NCI-H2081 (cell line): ENCODE data around the gene BTBD2.
A peak's percentile ranks its signal among the peaks of the same experiment; 100 is the strongest.

Experiments used
- DNase-seq, 2 experiments: peaks; one replicate each; lab custom pipeline; 2025; lab: John Stamatoyannopoulos, UW

Gene BTBD2

DNA sequence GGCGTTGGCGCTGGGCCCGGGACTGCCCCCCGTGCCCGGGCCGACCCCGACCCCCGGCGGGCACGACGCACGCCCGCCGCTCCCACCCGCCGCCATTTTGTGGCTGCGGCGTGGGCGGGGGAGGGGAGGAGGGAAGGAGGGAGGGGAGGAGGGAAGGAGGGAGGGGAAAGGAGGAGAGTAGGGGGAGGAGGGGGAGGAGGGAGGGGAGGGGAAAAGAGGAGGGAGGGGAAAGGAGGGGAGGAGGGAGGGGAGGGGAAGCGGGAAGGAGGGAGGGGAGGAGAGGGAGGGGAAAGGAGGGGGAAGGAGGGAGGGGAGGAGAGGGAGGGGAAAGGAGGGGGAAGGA lies at the start of gene BTBD2:
TSS of gene BTBD2 (minus strand) at position 107 of the 343 bp plus-strand sequence. CDS start at position 96, 11 bp downstream.
- peak; percentile 47 to 71 for DNase-seq

DNA sequence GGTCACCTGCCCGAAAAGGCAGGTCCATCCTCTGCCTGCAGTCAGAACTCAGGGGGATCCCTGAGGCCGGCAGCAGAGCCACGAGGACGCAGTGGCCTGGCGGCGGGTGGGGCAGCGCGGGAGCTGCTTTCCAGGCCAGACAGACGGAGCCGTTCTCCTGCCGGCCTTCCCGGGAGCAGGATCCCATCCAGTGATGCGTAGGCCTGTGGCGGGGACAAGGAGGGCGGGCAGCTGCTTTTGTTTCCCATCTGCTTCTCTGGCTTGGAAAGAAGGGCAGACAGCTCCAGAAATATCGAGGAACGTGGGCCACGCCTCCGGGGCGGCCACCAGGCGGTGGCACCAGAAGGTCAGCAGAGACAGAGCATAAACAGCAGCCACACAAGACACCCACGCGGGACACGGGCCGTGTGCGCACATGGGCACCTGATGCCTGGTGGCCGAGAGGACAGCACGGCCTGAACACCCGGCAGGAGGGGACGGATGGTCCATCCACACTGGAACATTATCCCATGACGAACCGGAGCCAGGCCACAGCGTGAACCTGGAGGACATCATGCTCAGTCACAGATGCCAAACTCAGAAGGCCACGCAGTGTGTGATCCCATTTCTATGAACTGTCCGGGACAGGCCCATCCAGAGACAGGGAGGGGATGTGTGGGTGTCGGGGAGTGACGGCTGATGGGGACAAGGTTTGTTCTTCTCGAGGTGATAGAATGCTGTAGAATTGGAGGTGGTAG lies 49.4 kb upstream of the BTBD2 start:
- DNase-seq, result no peak

DNA sequence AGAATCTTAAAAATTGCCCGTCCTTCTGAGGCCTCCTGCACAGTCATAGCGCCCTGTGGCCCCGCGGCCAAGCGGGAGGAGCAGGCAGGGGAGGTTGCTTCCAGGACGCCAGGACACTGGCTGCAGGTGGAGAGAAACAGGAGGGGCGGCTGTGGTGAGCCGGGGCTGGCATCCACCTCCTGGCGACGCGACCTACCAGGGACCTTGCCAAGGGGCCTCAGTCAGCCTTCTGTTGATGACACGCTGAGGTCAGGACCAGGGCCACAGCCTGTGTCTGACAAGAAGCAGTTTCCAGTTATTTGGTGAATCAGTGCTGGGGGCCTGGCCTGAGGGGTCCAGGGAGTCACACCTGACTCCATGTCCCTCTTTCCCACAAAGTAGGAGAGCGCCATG lies 48.9 kb upstream of the BTBD2 start:
- no peak for DNase-seq

DNA sequence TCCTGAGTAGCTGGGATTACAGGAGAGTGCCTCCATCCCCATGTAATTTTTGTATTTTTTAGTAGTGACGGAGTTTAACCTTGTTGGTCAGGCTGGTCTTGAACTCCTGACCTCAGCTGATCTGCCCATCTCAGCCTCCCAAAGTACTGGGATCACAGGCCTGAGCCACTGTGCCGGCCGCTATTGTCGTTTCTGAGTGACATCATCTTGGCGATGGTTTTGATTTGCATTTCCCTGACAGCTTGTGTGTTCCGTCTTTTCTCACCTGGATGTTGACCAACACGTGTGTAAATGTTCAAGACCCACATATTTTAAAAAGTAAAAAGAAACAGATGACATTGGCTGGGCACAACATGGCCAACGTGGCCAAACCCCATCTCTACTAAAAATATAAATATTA lies 48.3 kb upstream of the BTBD2 start:
- DNase-seq, result no peak

DNA sequence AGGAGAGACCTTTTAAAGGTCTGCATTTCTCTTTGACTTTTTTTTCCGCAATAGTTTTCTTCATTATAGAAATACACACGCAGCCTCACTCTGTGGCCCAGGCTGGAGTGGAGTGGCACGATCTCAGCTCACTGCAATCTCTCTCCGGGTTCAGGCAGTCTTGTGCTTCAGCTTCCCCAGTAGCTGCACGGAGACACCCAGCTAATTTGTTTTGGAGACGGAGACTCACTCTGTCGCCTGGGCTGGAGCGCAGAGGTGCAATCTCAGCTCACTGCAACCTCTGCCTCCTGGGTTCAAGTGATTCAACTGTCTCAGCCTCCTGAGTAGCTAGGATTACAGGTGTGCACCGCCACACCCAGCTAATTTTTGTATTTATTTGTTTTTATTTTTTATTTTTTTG lies 47.3 kb upstream of the BTBD2 start:
- no peak for DNase-seq

DNA sequence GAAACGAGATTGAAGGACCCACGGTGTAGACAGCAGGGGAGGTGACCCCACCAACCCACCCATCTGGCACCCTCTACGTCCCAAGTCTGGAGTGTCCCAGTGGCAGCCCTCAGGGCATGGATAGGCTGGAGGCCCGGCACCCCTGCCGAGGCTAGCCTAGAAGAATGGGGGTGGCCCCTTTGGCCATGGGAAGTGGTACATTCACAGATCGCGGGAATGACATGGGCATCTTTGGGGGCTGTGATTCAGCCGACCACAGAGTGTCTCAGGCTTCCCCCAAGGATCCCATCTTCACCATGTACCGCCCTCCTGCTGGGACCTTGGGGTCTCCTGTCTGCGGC lies 46.8 kb upstream of the BTBD2 start:
- no peak for DNase-seq

DNA sequence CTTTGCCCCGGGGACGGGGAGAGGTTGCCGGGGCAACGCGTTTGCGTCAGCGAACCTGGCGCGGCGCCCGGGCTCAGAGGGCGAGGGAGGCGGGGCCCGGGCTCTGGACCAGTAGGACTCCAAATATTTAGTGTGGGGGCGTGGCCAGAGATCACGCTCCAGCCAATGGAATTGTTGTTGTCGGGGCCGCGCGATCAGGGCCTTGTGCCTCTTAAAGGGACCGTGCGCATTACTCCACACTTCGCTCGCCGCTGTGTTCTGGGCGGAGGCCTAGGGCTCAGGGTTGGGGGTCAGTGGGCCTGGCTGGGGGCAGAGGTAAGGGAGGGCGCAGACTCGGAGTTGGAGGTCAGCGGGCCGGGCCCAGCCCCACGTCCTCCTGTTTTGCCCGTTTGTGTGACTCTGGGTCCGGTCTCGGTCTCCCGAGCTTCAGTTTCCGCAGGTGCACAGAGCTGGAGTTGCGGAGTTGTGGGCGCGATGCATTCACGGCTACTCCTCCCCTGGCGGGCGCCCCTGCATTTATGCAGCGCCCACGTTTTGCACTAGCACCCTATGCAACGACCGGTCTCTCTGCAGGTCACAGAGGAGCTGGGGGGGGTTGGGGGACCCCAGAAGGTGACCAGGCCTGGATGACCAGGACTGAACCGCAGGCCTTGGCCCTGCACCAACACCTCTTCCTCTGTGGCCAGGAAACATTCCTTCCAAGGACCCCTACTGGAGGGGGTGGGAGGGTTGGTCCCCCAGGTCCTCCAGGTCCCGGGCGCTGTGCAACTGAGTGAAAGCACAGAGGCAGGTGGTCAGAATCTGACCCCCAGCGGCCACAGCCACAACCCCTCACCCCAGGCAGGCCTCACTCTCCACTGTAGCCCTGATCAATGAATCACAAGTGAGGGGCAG lies 46.2 kb upstream of the BTBD2 start:
- peak; percentile 98 to 99 for DNase-seq

DNA sequence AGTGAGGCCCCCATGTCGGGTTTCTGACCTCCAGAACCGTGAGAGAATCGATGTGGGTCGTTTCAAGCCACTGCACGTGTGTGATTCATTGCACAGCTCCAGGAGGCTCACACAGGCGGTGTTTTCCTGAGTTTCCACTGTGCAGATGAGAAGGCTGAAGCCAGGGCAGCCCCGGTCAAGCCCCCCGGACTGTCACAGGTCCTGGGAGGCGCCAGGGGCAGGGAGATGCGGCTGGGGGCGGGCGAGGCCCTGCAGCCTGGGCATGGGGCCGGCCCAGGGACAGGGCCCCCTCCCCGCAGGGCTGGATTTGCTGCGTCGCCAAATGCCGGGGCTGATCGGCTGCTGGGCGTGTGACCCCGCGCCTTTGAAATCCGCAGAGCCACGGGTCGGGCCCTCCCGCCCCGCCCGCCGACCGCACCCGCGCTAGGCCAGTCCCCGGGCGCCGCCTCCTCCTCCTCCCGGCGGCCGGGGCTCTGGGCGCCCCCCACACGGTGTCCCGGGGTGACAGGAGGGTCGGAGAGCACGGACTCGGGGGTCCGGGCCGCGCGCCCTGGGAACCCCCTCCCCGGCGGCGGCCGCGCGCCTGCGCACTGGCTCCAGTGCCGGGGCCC lies 45.5 kb upstream of the BTBD2 start:
- DNase-seq, result peak in 1 of 2 experiments; percentile 51

DNA sequence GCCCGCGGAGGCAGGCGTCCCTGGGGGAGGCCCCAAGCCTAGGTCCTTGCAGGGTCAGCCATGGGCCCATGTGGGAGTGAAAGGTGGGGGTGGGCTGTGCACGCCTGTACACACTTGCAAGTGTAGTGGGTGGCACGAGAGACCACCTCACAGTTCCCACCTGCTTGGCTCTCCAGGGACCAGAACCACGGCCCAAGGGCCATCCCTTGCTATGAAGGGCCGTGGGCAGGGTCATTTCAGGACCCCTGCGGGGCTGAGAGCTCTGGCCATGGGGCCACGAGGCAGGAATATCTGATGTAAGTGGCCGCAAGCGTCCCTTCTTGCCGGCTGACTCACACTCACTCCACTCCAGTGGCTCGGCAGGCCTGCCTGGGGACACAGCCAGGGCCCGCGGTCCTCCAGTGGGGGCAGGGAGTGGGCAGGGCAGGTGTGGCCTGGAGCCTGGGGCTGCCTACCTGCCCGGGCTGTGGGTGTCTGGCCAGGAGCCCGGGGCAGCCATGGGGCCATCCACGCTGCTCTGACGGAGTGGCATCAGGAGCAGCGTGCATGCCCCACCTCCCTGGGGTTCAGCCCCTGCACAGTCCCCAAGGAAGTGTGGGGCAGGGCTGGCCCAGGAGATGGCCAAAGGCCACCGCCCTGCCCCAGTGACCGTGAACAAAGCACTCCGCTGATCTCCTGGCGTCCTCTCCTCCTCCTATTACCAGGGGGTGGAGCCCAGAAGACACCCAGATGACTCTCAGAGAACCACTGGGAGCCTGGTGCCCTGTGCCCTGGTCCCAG lies 44.1 kb upstream of the BTBD2 start:
- DNase-seq, result no peak

DNA sequence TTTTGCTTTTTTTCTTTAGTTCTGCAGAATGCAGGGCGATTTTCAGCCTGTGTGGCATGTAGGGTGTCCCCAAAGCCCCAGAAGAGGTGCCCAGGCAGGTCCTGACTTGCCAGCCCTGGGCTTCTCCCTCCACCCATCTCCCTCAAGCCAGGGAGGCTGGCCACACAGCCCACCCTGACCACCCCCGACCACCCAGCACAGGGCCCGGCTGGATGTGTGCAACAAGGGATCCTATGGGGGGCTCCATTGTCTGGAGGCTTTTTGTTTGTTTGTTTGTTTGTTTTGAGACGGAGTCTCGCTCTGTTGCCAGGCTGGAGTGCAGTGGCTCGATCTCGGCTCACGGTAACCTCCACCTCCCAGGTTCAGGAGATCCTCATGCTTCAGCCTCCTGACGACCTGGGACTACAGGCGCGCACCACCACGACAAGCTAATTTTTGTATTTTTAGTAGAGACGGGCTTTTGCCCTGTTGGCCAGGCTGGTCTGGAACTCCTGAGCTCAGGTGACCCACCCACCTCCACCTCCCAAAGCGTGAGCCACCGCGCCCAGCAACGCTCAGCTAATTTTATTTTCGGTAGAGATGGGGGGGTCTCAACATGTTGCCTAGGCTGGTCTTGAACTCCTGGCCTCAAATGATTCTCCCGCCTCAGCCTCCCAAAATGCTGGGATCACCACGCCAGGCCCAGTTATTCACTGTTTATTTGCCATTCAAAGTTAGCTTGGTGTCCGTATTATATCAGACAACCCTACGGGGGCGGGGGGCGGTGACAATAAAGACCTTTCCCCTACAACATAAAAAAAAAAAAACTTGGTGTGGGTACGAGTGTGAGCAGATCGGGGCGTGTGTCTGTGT lies 43.3 kb upstream of the BTBD2 start:
- no peak for DNase-seq

DNA sequence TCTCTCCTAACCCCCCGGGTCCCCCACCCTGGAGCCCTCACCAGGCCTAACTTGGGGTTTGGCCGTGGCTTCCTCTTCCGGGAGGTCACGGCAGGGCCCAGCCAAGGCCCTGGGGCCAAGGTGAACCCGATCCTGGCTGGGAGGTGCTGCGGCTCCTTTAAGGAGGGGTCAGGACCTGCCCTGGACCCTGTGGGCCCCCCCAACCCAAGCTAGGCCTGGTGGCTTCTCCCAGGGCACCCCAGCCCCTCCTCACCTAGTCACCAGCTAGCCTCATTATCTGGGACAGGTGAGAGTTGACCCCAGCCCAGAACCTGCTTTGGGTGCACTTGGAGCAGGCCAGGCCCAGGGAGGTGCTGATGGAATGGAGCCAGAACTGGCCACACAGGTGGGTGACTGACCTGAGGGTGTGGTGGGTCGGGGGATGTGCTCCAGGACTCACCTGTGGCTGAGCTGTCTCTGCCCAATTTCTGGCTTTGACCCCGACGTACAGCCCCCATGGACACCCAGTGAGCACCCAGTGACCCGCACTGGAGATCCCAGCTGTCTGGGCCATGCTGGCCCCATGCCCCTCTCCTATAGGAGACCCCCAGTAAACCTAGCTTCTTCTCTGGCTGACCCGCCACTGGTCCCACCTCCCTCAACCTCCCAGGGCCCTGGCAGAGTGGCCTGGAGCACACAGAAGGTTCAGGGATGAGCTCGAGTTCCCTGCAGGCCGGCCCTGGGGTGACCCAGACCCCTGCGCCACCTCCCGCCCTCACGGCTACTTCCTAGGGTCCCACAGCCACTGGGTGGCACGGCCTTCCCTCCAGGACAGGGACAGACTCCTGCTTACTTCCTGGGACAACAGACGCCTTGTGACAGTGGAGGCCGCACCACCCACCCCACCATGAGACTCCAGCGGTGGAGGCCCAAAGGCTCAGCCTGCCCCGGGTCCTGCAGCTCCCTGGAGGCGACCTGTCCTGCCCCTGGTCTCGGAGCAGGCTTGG lies 42.3 kb upstream of the BTBD2 start:
- no peak for DNase-seq

DNA sequence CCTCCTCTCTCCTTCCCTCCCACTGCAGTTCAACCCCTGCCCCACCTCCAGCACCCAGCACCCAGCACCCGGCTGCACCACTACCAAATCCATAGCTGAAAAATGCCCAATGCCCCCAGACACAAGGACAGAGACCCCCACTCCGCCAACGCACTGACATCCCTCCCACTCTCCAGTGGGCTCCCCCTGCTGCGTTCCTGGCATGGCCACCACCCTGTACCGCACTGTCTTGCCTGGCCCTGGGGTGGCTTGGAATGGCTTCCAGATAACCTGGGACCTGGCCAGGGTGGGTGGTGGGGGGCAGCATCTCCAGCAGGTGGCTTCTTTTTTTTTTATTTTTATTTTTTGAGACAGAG lies 41.3 kb upstream of the BTBD2 start:
- DNase-seq, result no peak

DNA sequence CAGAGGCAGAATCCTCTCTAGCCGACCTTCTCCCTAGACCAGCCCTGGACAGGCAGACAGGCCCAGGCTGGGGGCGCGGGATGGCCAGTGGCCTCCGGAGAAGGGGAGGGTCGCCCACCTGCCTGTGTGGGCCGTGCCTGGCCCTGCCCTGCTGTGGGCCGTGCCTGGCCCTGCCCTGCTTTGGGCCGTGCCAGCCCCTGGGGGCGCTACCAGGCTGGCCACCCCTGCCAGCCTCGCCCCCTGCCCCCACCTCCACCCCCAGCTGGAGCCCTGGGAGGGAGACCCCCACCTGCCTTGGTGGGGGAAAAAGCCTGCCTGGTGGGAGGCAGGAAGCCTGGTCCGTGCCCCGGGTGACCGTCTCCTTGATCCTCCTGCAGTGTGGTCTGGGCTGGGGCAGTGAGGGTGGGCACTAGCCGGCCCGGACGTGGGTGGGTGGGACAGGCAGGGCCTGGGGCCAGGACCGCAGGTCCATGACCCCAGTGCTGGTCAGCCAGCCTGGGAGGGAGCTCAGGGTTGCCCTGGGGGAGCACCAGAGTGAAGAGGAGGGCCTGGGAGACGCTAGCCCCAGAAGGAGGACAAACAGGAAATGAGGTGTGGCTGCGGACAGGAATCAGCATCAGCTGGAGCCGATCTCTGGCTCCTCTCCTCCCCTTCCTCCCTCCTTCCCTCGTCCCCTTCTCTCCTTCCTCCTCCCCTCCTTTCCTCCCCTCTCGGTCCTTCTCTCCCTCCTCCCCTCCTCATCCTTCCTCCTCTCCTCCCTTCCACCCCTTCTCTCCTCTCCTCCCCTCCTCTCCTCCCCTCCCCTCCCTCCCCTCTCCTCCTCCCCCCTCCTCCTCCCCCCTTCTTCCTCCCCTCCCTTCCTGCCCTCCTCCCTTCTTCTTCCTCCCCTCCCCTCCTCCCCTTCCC lies 40.7 kb upstream of the BTBD2 start:
- DNase-seq, result peak in 1 of 2 experiments; percentile 10

DNA sequence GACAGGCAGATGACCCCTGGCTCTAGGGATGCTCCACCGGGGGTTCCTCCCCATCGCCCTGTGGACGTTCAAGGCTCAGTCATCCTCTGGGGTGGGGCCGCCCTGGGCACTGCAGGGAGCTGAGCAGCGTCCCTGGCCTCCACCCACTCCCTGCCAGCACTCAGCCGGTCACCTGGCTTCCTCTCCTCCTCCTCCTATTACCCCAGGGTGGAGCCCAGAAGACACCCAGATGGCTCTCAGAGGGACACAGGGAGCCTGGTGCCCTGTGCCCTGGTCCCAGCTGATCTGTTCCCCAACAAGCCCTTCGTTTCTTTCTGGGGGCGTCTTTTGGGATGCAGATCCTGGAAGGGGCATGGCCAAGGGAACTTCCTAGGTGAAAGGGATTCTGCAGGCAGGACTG lies 39.2 kb upstream of the BTBD2 start:
- no peak for DNase-seq

DNA sequence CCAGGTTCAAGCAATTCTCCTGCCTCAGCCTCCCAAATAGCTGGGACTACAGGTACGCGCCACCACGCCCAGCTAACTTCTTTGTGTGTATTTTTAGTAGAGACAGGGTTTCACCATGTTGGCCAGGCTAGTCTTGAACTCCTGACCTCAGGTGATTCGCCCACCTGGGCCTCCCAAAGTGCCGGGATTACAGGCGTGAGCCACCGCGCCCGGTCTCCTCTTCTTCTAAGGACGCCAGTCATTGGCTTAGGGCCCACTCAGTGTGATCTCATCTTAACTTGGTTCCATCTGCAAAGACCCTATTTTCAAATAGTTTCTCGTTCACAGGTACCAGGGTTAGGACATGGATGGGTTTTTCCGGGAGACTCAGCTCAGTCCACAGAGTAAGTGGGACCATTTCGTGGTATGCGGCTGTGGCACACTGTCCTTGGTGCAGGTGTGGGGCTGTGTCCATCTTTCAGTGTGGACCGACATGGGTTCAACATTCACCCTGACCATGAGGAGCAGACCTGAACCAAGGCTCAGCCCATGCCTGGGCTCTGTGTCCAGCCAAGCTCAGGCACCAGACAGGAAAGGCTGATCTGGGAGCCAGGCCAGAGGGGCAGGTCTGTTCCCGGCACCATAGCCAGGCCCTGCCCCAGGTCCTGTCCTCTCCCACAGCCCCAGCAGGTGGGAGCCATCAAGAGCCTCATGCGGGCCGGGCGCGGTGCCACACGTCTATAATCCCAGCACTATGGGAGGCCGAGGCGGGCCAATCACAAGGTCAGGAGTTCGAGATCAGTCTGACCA lies 38.3 kb upstream of the BTBD2 start:
- DNase-seq, result no peak

DNA sequence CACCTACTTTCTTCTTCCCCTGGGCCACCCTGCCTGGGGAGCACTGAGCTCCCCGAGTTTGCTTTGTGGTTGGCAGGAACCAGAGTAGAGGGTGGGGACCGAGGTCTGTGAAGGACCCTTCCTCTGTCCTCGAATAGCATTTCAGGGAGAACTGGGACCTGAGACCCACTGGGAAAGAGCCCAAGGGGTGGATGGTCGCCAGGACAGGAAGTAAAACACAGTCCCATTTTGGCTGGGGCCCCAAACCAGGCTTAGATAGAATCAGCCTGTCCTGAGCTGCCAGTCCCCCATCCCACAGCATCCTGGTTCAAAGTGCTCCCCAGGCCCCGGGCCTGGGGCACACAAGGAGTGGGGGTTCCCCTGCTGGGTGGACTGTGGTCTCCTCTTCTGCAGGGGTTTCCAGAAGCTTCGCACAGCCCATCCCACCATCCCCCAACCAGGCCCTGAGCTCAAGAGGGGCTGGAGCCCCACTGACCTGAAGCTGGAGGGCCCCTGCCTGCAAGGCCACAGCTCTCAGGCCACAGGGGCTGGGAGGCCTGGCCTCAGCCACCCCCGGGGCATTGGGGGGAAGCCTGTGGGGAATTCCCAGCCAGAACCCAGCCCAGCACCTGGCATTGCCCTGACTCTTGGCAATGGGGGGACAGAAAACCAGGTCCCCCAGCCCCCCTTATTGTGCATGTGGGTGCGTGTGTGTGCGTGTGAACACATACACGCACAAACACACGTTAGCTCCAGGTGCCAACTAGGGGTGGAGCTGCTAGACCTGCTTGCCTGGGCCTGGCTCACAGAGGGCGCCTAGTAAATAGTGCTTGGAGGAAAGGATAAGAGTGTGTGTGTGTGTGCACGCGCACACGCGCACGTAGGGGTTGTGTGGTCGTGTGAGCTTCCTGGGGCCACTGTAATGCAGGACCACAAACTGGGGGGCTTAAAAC lies 36.5 kb upstream of the BTBD2 start:
- DNase-seq, result no peak
